GM21381 (cell line): ENCODE results near the gene TMEM179.
"Not testable (repeated sequence)": the region's sequence is repeated elsewhere in the genome, so short reads cannot be mapped to it uniquely, and the experiment has no call there.

ENCODE experiments used
- ATAC-seq: cut with Tn5 transposase; IDR thresholded peaks from one replicate; pipeline ENCODE4 v1.9.1; 2021; ENCODE audit warnings: mild to moderate bottlenecking, moderate library complexity; ENCODE audit not compliant: unreplicated experiment

Gene TMEM179

DNA sequence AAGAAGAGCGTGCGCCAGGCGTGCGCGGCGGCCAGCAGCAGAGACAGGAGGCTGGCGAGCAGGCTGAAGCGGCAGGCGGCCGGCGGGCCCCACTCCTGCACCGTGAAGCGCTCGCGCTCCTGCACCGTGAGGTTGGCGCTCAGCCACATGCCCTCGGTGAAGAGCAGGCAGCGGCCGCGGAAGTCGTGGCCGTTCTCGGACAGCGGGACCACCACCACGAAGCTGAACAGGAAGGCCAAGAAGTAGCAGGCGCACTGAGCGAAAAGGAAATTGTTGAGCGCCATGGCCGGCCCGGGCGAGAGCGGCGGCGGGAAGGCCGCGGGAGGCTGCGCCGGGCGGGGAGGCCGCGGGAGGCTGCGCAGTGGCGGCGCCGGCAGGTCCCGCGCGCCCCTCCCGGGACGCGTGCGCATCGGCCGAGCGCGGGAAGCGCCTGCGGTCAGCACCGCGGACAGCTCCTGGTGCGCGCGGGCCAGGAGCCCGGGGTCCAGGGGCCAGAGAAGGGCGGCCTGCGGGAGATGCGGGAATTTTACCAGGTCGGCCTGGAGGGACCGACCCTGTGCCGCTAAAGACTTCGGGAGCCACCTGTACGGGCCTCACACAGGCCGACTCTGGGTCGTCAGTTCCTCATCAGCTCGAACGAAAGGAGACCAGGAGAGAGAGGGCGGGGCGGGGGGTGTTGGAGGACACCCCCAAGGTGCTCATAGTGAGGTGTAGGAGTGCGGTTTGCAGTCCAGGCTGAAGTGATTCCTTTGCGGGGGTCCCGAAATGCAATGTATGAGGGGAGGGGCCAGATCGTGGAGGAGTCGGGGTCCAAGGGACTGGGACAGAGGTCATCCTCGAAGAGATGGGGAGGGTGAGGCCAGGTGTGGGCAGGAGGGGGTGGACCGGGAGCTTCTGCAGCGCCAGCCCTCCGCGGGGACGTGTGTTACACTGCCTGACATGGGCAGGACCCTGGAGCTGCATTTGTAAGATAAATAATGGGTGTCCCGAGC is at the start of gene TMEM179:
TSS of gene TMEM179 (minus strand) at position 315 of the 992 bp plus-strand sequence. CDS start at position 284, 31 bp downstream.
- ATAC-seq: no peak

- ATAC-seq: no peak
These were observed 49.5 kb upstream of the TMEM179 start for GRCh38 chr14:104654119-104654518.

DNA sequence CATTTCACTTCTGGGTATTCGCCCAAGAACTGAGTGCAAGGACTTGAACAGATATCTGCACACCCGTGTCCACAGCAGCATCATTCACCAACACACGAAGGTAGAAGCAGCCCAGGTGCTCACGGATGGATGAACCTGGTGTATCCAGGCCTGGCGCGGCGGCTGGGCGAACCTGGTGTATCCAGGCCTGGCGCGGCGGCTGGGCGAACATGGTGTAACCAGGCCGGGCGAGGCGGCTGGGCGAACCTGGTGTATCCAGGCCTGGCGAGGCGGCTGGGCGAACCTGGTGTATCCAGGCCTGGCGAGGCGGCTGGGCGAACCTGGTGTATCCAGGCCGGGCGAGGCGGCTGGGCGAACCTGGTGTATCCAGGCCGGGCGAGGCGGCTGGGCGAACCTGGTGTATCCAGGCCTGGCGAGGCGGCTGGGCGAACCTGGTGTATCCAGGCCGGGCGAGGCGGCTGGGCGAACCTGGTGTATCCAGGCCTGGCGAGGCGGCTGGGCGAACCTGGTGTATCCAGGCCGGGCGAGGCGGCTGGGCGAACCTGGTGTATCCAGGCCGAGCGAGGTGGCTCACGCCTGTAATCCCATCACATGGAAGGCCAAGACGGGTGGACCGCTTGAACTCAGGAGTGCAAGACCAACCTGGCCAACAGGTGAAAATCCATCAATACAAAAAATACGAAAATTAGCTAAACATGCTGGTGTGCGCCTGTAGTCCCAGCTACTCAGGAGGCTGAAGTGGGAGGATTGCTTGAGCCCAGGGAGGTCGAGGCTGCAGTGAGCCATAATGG is 48.8 kb upstream of the TMEM179 start:
- not testable (repeated sequence) for ATAC-seq

DNA sequence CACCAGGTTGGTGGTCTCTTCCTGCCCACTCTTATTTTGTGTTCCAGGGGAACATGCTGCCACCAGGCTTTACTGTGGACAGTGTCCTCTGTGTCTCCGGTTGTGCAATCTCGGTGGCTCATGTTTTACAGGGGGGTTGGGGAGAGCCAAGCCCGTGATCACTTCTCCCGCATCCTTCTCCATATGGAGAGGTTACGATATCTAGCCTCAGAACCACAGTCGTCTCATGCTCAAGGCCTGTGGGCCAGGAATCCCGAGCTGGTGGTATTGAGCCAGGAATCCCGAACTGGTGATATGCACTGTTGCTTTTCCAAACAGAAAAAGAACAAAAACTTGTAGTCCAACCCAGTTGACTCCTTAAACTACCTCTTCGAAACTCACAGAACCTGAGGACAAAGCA is 47.8 kb upstream of the TMEM179 start:
- ATAC-seq: no peak

DNA sequence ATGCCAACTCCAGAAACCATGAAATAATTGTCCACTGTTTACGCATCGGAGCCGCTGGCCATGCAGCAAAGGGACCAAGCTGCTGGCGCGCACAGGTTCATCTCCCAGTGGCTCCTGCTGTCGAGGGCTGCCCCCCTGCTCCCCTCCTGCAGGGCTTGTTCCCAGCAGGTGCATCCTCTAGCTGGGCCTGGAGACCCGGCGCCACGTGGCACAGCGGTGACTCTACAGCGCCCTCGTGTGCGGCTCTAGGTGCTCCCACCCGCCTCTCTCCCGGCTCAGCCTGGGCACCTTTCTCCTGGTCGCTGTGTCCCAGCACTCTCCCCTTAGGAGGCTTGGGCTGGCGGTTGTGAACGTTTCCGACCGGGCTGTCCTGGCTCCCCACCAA is 47.3 kb upstream of the TMEM179 start:
- ATAC-seq: no peak

DNA sequence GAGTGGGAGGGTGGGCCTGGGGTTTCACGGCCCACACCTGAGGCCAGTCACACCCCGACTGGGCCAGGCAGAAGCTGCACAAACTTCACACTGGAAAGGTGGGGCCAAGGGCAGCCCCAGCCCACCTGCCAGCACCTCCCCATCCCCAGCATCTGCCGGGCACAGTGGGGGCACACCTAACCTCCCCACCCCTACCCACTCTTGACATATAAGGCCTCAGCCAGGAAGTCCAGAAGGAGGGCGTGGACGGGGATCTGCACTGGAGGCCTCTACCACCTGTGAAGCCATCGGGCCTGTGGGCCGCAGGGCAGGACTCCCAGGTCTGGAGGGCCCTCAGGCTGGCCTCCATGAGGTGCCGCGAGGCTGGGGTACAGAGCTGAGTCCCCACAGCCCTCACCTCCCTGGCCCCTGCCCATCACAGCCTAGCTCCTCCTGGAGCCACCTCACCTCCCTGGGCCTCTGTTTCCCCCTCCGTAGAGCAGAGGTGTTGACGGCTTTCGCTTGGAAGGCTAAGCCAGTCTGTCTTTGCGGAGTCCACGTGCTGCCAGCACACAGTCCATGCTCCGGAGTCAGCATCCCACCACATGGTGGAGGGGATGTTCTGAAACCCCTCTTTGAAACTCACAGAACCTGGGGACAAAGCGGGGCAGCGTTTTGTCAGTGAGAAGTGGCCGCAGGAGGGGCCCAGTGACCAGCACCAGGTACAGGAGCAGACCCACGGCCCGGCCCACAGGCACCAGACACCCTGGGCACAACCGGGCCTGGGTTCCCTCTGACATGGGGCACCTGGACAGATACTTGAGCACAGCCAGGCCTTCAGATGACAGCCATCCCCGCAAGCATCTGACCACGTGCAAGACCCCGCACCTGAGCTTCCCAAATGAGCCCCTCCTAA is 46.7 kb upstream of the TMEM179 start:
- no peak for ATAC-seq

DNA sequence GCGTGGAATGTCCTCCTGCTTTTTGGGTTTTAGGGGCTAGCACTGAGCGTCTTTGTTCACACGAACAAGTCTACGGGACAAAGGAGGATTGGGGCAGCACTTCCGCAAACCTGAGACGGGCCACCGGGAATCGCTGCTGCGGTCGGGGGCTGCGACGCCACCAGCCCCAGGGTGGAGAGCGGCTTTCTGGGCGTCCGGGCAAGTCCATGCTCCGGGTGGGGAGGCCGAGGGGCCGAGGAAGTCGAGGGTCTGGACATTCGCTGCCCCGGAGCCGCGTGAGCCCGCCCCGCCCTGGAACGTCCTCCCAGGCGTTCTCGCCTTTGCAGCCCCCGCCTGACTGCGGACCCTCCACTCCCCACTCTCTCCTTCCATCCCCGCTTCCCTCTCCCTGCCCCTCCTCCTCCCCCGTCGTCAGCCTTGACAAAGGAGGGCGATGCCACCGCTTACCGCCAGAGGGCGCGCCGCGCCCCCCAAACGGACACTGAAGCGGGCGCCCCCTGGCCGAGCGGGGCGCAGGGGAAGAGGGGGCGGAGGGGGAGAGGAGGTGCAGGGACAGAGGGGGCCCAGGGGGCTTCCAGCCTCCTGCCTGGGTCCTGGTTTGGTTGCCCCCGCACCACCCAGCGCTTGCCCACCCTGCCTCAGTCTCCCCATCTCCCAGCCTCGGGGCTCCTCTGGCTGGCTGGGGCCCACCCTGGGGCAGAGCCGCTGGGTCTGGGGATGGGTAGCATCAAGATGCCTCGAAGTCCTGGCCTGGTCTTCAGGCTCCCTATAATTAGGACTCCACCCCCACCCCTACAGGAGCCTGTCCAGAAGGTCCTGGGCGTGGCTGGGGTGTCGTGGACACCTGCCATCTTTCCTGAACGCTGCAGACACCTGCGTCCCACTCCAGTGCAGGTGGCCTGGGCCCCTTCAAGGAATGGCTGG is 45.7 kb upstream of the TMEM179 start:
- ATAC-seq: peak; percentile 68

DNA sequence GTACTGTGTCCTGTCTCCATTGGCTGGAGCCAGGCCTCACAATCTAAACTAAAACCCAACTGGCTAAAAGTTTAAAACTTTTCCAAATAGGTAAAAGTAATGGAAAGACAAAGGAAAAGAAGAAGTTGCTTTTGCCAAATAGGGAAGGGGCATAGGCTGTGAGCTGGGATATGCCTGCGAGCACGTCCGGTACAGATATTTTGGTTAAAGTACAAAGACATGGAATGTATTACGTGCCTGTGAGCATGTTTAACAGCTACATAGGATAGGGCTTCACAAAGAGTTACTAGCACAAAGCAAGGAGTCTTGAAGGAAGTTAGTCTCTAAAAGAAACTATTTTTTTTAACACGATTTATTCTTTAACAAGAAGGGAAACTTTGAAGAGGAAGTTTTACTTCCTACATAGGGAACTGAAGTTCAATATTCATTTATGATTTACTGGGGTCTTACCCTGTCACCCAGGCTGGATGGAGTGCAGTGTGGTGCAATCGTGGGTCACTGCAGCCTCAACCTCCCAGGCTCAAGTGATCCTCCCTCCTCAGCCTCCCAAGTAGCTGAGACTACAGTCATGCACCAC is 43.0 kb upstream of the TMEM179 start:
- no peak for ATAC-seq

DNA sequence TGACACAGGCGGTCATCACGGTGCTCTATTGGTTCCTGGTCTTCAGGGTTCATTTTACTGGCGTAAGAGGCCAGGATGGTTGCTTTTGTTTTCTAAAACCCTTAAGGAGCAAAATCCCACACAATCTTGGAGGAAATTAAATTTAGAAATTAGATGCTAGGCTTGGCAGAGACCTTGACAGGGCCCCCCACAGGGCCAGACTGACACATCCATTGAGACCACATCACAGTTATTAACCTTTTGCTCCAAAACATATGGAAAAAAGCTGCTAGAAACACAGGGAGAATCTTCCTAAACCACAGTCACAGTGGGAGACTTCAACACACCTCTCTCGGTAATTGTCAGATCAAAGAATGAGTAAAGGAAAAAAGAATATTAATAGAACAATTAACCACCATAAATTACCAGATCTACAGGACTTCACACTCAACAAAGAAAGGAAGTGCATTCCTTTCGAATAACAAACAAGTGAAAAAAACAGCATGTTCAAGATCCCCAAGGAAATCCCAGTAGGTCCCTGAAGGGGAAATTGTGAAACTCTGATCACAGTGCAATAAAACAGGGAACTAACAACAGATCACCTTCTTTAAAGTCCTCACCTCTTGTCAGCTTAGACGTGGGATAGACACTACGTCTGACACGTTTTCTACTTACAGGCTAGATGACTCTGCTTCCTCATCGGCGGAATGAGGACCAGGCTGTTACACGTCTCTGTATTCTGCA is 40.2 kb upstream of the TMEM179 start:
- ATAC-seq: no peak

DNA sequence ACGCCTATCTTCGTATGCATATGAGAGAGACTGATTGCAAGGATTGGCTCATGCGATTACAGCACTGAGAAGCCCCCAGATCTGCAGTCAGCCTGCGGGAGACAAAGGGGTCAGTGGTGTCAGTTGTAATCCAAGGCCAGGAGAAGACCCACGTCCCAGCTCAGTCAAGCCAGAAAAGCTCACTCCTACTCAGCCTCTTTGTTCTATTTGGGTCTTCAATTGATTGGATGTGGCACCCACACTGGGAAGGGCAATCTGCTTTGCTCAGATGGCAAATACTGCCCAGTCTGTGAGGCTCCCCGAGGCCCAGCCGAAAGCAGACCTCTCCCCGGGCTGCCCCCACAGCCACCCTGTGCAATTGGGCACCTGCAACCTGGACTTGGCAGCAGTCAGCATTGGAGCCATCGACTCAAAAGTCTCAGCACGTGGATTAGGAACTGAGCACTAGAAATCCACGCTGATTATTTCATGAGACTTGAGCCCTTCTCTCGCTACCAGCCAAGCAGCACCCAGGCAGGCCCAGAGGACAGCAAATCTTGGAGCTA is 39.6 kb upstream of the TMEM179 start:
- no peak for ATAC-seq

DNA sequence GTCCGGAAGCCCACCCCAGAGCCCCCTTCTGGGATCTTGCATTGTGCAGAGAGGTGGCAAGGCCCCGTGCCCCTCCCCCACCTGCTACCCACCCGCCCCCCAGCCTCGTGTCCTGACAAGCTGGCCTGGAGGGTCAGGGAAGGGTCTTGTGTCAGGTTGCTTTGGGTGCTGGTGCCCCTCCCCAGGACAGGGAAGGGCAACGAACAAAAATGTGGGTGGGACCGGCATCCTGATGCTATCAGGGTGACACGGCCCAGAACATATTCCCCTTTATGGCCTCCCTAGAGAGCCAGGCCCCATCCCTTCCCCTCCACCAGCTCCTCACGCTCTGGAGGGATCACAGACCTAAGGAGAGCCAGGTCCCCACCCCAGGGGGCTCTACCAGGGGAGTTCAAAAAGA is 38.7 kb upstream of the TMEM179 start:
- no peak for ATAC-seq

DNA sequence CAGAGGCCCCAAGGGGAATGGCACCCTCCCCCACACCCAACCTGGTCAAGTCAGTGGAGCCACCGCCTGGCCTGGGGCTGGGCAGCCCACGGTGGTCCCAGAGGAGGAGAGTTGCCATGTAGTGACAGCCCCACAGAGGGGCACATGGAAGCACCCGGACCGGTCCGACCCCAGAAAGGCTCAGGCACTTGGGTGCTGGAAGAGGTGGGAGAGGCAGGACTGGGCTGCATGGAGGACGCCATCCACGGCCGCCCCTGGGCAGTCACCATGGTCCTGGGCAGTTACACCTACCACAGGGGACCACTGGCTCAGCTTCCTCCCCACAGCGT is 37.9 kb upstream of the TMEM179 start:
- ATAC-seq: no peak

DNA sequence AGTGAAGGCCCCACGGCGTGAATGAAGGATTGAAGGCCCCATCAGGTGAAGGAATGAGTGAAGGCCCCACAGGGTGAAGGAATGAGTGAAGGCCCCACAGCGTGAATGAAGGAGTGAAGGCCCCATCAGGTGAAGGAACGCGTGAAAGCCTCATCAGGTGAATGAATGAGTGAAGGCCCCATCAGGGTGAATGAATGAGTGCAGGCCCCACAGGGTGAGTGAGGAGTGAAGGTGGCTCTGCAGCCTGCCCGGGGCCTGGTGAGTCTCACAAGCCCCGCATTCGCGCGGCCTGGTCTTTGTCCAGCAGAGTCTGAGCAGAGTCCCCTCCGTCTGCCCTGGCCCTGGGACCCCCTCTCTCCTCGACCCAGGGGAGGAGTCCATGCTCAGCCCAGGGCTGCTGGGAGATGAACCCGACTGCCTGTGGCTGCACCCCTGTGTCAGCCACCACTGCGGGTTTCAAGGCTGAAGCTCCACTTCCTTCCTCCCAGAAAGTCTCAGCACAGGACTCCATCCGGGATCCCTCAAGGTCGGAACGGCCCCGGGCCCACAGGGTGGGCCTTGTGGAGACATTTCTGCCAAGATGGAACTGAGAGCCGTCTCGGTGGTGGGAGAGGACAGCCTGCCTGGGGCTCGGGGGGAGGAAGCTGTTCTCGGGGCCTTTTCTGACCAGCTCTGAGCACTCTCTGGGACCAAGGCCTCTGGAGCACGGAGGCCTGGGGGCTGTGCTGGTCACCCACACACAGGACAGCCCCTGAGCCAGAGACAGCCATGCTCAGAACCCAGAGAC is 37.4 kb upstream of the TMEM179 start:
- ATAC-seq: no peak

- no peak for ATAC-seq
These were observed 36.1 kb upstream of the TMEM179 start for GRCh38 chr14:104640681-104641080.

DNA sequence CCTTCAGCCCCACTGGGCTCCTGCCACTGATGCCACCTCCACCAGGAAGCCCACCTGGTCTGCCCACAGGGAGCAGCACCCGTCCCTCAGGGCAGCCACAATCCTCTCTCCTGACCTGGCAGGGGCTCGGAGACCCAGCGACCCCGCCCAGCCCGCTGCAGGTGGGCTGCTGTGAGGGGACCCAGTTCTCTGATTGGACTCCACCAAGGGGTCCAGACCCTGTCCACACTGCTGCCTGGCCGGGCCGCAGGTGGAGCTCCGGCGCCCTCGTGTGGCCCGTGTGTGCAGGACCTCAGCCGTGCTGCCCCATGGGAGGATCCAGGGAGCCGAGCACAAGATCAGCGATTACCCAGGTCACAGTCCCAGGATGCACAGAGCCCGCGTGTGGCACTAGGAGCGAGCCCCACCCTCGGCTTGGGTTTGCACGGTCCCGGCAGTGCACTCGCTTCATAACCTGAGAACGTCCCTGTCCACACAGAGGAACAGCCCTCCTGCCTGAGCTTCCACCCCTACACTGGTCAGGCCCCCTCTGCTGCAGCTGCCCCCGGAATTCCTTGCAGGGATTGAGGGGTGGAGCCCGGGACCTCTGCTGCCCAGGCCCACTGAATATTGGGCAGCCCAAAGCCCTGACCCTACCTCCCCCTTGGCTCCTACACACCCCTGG is 35.4 kb upstream of the TMEM179 start:
- ATAC-seq: no peak

DNA sequence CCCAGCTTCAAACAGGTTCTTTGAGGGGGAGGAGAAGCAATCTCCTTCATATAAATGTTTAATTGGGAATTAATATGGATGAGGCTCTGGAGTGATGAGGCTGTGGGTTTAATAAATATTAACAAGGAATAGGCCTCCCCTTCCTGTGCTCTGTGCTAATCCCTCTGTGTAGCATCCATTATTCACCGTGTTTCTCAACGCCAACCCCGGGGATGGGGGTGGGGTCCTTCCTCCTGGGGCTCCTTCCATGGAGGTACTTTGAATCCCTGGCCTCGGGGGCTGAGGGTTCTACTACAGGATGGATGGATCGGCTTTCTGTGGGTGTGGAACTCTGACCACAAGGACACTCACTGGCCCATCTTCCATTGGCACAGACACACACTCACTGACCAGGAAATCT is 34.9 kb upstream of the TMEM179 start:
- no peak for ATAC-seq

DNA sequence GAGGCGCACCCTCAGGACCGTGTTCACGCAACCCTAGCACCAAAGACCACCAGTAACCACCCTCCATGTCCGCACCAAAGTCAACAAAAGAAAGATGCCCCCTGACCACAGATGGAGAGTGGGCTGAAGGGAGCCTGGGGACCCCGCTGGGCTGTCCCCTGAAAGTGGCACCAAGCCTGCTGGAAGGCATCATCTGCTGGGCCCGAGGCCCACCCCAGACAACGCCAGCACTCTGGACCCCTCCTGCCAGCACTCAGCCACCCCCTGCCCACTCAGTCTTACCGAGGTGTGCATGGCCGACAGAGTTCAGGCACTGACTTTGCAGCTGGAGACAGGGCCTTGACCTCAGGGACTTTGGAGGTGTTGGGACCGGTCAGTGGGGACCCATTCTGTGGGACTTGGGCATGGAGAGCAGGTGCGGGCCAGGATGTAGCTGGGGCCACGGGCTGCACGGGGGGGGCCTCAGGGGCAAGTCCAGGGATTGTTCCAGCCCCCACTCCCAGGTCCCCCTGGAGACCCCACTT is 34.4 kb upstream of the TMEM179 start:
- ATAC-seq: no peak
